Ascending aorta (tissue), 2 donors: Measurements from ENCODE around the gene HEBP1. TPM values are rescaled to one million over a fixed set of nuclear protein-coding genes. Genes with fewer than 3 reads are reported as not detected.

Source experiments
- DNase-seq, 2 donors: peaks; one replicate each; pipeline ENCODE4 v3.0.0-alpha.2; 2019; ENCODE audit warnings: low spot score in 2 of 2
- H3K27ac ChIP-seq, 2 donors: fragments of 200-600 bp; sonication (generic); one replicate each; pipeline ENCODE4 v1.5.1; 2016 to 2017; ENCODE audit warnings: mild to moderate bottlenecking in 1 of 2
- H3K27me3 ChIP-seq: fragments of 200-600 bp; sonication (generic); one replicate; pipeline ENCODE4 v1.5.1; 2017
- H3K36me3 ChIP-seq, 2 donors: fragments of 200-600 bp; sonication (generic); one replicate each; pipeline ENCODE4 v1.5.1; 2016
- H3K4me1 ChIP-seq, 2 donors: fragments of 200-600 bp; sonication (generic); one replicate each; pipeline ENCODE4 v1.5.1; 2016 to 2017; ENCODE audit warnings: mild to moderate bottlenecking in 1 of 2
- H3K4me3 ChIP-seq, 2 donors: fragments of 200-600 bp; sonication (generic); one replicate each; pipeline ENCODE4 v1.5.1; 2016 to 2017; ENCODE audit warnings: mild to moderate bottlenecking in 1 of 2
- H3K9me3 ChIP-seq, 2 donors: fragments of 200-600 bp; sonication (generic); one replicate each; pipeline ENCODE4 v1.5.1; 2016
- CTCF ChIP-seq, 3 experiments: fragments of 200-600 bp in 2 of 3; fragments of 450-650 bp in 1 of 3; sonication (generic) in 2 of 3; IDR thresholded peaks; one replicate each; pipeline ENCODE4 v1.5.1; 2016 to 2019; ENCODE audit warnings: antibody characterized with exemption in 3 of 3, mild to moderate bottlenecking in 1 of 3, moderate library complexity in 1 of 3
- intact Hi-C: fragments of 100-400 bp; cut with DNase I; formaldehyde crosslinking; loops from one replicate; pipeline ENCODE4 v1.15.1; 2023
- total RNA-seq: library from RNA; depleted of rRNA; stranded (reverse); fragments of >200 nt; gene quantifications from one replicate; pipeline ENCODE4 v1.1.0, GENCODE V29; 2016

Gene HEBP1
- total RNA-seq, 1 donor from 2014 or later, result 56.6 TPM

GRCh38 chr12:12974211-12974610, 25.9 kb downstream of the HEBP1 start:
- intact Hi-C loops, result loop anchor here (10.0 kb wide), 1 partner anchor 249 kb away; no protein-coding TSS in a partner anchor
- Histone ChIP-seq H3K27me3 (no peaks in the 10 kb centered on the region), H3K4me1 (peaks cover 5 to 21% of the 10 kb centered on the region in 2 donors), H3K27ac (peak overlapping the region; percentile 50 to 87), H3K36me3 (peaks cover 26 to 35% of the 10 kb centered on the region in 2 donors), H3K9me3 (no peaks in the 10 kb centered on the region), H3K4me3 (no peak overlapping the region)
- TF ChIP-seq CTCF (IDR thresholded peaks at IDR 0.05), result no peak
- DNase-seq, result no peak

DNA sequence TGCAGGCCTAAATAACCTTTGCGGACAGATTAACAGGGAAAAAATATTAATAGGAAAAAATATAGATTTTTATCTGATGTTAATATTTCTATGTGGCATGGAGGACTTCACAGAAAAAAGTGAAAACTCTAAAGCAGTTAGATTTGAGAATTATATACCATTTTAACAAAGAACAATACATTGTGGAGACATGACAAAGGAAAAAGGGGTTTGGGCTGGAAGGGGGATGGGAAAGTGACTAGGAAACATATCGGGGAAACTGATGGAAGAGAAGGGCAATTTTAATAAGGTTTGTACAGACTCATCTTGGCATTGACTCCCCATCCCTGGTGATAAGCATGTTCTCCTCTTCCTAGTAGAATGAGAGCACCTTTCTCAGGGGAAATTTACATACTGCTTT, 27.0 kb downstream of the HEBP1 start:
- DNase-seq, result no peak
- Histone ChIP-seq H3K4me3 (no peak overlapping the region), H3K36me3 (peaks cover 32% of the 10 kb centered on the region in 2 donors), H3K27me3 (no peaks in the 10 kb centered on the region), H3K27ac (no peak overlapping the region), H3K4me1 (peaks cover 5 to 17% of the 10 kb centered on the region in 2 donors), H3K9me3 (no peaks in the 10 kb centered on the region)
- TF ChIP-seq CTCF (IDR thresholded peaks at IDR 0.05), result no peak
- intact Hi-C loops, result loop anchor here (10.0 kb wide), 1 partner anchor 248 kb away; no protein-coding TSS in a partner anchor

- H3K27me3 ChIP-seq, result no peaks in the 10 kb centered on the region
- DNase-seq, result no peak
- TF ChIP-seq CTCF (IDR thresholded peaks at IDR 0.05), result no peak
- intact Hi-C loops, result no loop called here
- peaks cover 4 to 6% of the 10 kb centered on the region in 2 donors for H3K36me3 ChIP-seq
- no peaks in the 10 kb centered on the region for H3K9me3 ChIP-seq
- no peak overlapping the region for H3K27ac ChIP-seq
- H3K4me1 ChIP-seq, result no peaks in the 10 kb centered on the region
- no peak overlapping the region for H3K4me3 ChIP-seq
Measured at GRCh38 chr12:12965836-12966235, 34.2 kb downstream of the HEBP1 start.

- Histone ChIP-seq H3K27me3 (no peaks in the 10 kb centered on the region), H3K36me3 (peaks cover 0 to 6% of the 10 kb centered on the region in 2 donors), H3K4me1 (no peaks in the 10 kb centered on the region), H3K9me3 (no peaks in the 10 kb centered on the region), H3K4me3 (no peak overlapping the region), H3K27ac (no peak overlapping the region)
- no peak for TF ChIP-seq CTCF (IDR thresholded peaks at IDR 0.05)
- intact Hi-C loops, result no loop called here
- DNase-seq, result no peak
Measured at GRCh38 chr12:12964255-12964654, 35.8 kb downstream of the HEBP1 start.

GRCh38 chr12:12960639-12961209, 39.3 kb downstream of the HEBP1 start:
- DNase-seq, result no peak
- intact Hi-C loops, result no loop called here
- Histone ChIP-seq H3K4me3 (no peak overlapping the region), H3K27me3 (no peaks in the 10 kb centered on the region), H3K4me1 (no peaks in the 10 kb centered on the region), H3K36me3 (no peaks in the 10 kb centered on the region), H3K27ac (no peak overlapping the region), H3K9me3 (no peaks in the 10 kb centered on the region)
- TF ChIP-seq CTCF (IDR thresholded peaks at IDR 0.05), result no peak

DNA sequence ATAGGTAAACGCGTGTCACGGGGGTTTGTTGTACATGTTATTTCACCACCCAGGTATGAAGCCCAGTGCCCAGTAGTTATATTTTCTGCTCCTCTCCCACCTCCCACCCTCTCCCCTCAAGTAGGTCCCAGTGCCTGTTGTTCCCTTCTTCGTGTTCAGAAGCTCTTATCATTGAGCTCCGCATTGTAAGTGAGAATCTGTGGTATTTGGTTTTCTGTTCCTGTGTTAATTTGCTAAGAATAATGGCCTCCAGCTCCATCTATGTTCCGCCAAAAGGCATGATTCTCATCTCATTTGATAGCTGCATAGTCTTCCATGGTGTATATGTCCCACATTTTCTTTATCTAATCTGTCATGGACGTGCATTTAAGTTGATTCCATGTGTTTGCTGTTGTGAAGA, 41.2 kb downstream of the HEBP1 start:
- H3K4me1 ChIP-seq, result no peaks in the 10 kb centered on the region
- H3K4me3 ChIP-seq, result no peak overlapping the region
- intact Hi-C loops, result no loop called here
- no peaks in the 10 kb centered on the region for H3K36me3 ChIP-seq
- H3K27me3 ChIP-seq, result no peaks in the 10 kb centered on the region
- TF ChIP-seq CTCF (IDR thresholded peaks at IDR 0.05), result no peak
- no peaks in the 10 kb centered on the region for H3K9me3 ChIP-seq
- no peak for DNase-seq
- no peak overlapping the region for H3K27ac ChIP-seq
